HepG2 (cell line): ENCODE data around the gene ZNF548. TPM values are rescaled to one million over a fixed set of nuclear protein-coding genes. Genes with fewer than 3 reads are reported as not detected.

Experiments used
- HOXA3 ChIP-seq: sonication (generic); formaldehyde crosslinking; IDR thresholded peaks from 2 replicates; pipeline ENCODE4 v1.5.0; 2020; ENCODE audit warnings: missing genetic modification reagents
- MTA3 ChIP-seq: sonication (generic); formaldehyde crosslinking; IDR thresholded peaks from 2 replicates; pipeline ENCODE4 v1.4.0; 2020; ENCODE audit warnings: missing genetic modification reagents
- NAIF1 ChIP-seq: sonication (generic); formaldehyde crosslinking; IDR thresholded peaks from 2 replicates; pipeline ENCODE4 v1.5.0; 2020; ENCODE audit warnings: mild to moderate bottlenecking, missing genetic modification reagents, borderline replicate concordance
- PATZ1 ChIP-seq: sonication (generic); formaldehyde crosslinking; IDR thresholded peaks from 2 replicates; pipeline ENCODE4 v1.4.0; 2020; ENCODE audit warnings: missing genetic modification reagents
- PAWR ChIP-seq: sonication (generic); formaldehyde crosslinking; IDR thresholded peaks from 2 replicates; pipeline ENCODE4 v1.4.0; 2020; ENCODE audit warnings: missing genetic modification reagents, mild to moderate bottlenecking, borderline replicate concordance
- SMARCC2 ChIP-seq: fragments of 450-650 bp; IDR thresholded peaks from 2 replicates; pipeline ENCODE4 v1.6.1; 2017; ENCODE audit warnings: antibody characterized with exemption, mild to moderate bottlenecking
- SMARCE1 ChIP-seq: fragments of 450-650 bp; IDR thresholded peaks from 2 replicates; pipeline ENCODE4 v1.6.1; 2017; ENCODE audit warnings: borderline replicate concordance
- SP140L ChIP-seq: sonication (generic); formaldehyde crosslinking; IDR thresholded peaks from 2 replicates; pipeline ENCODE4 v1.4.0; 2020; ENCODE audit warnings: missing genetic modification reagents, borderline replicate concordance
- SUZ12 ChIP-seq: fragments of 150-350 bp; IDR thresholded peaks from 2 replicates; pipeline ENCODE4 v1.6.1; 2014; ENCODE audit warnings: low read depth, low read length
- TBX2 ChIP-seq: sonication (generic); formaldehyde crosslinking; IDR thresholded peaks from 2 replicates; pipeline ENCODE4 v1.5.0; 2020; ENCODE audit warnings: missing genetic modification reagents, mild to moderate bottlenecking, borderline replicate concordance
- TEF ChIP-seq: sonication (generic); formaldehyde crosslinking; IDR thresholded peaks from 2 replicates; pipeline ENCODE4 v1.5.0; 2020; ENCODE audit warnings: missing genetic modification reagents
- ZNF709 ChIP-seq: sonication (generic); formaldehyde crosslinking; IDR thresholded peaks from 2 replicates; pipeline ENCODE4 v1.5.0; 2020; ENCODE audit warnings: mild to moderate bottlenecking, missing genetic modification reagents
- ZNF768 ChIP-seq: sonication (generic); formaldehyde crosslinking; IDR thresholded peaks from 2 replicates; pipeline ENCODE4 v1.4.0; 2020; ENCODE audit warnings: missing genetic modification reagents
- ZNF782 ChIP-seq: sonication (generic); formaldehyde crosslinking; IDR thresholded peaks from 2 replicates; pipeline ENCODE4 v1.4.0; 2020; ENCODE audit warnings: missing genetic modification reagents, mild to moderate bottlenecking, borderline replicate concordance
- polyA plus RNA-seq, 8 experiments: library from polyadenylated mRNA; depleted of rRNA in 3 of 8; stranded (reverse) in 7 of 8; unstranded in 1 of 8; fragments of >200 nt; fragmentation: Illumina TruSeq in 4 of 8; extraction: Trizol in 4 of 8; gene quantifications; 2 replicates each; pipeline versions ENCODE4 v1.2.1 to v1.2.3, GENCODE V29; 2011 to 2016; ENCODE audit warnings: low read depth in 4 of 8, missing spikeins in 1 of 8, mixed read lengths in 1 of 8; ENCODE audit not compliant: insufficient read depth in 1 of 8
- total RNA-seq, 5 experiments: library from RNA; depleted of rRNA; stranded (reverse); fragments of >200 nt; fragmentation: Illumina TruSeq; extraction: Trizol; gene quantifications; 2 replicates each; pipeline ENCODE4 v1.2.3, GENCODE V29; 2016; ENCODE audit warnings: low read depth in 1 of 5
- TF ChIP-seq, protein P1 (sequence below): sonication (generic); formaldehyde crosslinking; IDR thresholded peaks from 2 replicates; pipeline ENCODE4 v1.8.1; 2023; ENCODE audit warnings: missing genetic modification reagents, inconsistent platforms, borderline replicate concordance
- TF ChIP-seq, protein P2 (sequence below): sonication (generic); formaldehyde crosslinking; conservative IDR thresholded peaks from 2 replicates; pipeline ENCODE4 v1.5.0; 2020; ENCODE audit warnings: missing genetic modification reagents

ZNF548 gene
- total and polyA plus RNA-seq, 2 of the 13 experiments (the other 11 are each of a cell fraction or from before 2014, with no cell fraction given): 19.6 to 24.9 TPM

- TF ChIP-seq, protein P1, sequence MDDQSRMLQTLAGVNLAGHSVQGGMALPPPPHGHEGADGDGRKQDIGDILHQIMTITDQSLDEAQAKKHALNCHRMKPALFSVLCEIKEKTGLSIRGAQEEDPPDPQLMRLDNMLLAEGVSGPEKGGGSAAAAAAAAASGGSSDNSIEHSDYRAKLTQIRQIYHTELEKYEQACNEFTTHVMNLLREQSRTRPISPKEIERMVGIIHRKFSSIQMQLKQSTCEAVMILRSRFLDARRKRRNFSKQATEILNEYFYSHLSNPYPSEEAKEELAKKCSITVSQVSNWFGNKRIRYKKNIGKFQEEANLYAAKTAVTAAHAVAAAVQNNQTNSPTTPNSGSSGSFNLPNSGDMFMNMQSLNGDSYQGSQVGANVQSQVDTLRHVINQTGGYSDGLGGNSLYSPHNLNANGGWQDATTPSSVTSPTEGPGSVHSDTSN (CRISPR knock-in tag): no peak
- no peak; the same call in 1 of the 2 replicates for TF ChIP-seq ZNF768 (CRISPR knock-in tag)
- TF ChIP-seq TEF (CRISPR knock-in tag): no peak
- no peak; the same call in 1 of the 2 replicates for TF ChIP-seq PATZ1
- no peak for TF ChIP-seq NAIF1 (CRISPR knock-in tag)
- TF ChIP-seq SUZ12: peak; percentile 52; the same call in 1 of the 2 replicates
- no peak for TF ChIP-seq SMARCE1
- TF ChIP-seq ZNF709 (CRISPR knock-in tag): no peak
- TF ChIP-seq SMARCC2: no peak
- TF ChIP-seq, protein P2, sequence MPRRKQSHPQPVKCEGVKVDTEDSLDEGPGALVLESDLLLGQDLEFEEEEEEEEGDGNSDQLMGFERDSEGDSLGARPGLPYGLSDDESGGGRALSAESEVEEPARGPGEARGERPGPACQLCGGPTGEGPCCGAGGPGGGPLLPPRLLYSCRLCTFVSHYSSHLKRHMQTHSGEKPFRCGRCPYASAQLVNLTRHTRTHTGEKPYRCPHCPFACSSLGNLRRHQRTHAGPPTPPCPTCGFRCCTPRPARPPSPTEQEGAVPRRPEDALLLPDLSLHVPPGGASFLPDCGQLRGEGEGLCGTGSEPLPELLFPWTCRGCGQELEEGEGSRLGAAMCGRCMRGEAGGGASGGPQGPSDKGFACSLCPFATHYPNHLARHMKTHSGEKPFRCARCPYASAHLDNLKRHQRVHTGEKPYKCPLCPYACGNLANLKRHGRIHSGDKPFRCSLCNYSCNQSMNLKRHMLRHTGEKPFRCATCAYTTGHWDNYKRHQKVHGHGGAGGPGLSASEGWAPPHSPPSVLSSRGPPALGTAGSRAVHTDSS (CRISPR knock-in tag): no peak
- TF ChIP-seq SP140L (CRISPR knock-in tag): no peak
- TF ChIP-seq PAWR: no peak
- TF ChIP-seq MTA3 (CRISPR knock-in tag): no peak
- peak; percentile 100 for TF ChIP-seq HOXA3
- TF ChIP-seq ZNF782: 0 out of 2 replicates have a peak, but pooled peaks have one; percentile 45
- no peak for TF ChIP-seq TBX2 (CRISPR knock-in tag)
These were observed at the start of gene ZNF548 (continued) for GRCh38 chr19:57389730-57390598.
